Neural cell (in vitro differentiated cells): Measurements from ENCODE around the gene DGKI. TPM values are rescaled to one million over a fixed set of nuclear protein-coding genes. Genes with fewer than 3 reads are reported as not detected.
A peak's percentile ranks its signal among the peaks of the same experiment; 100 is the strongest.

ENCODE experiments used
- H2AFZ ChIP-seq: fragments of 200-600, 300-800 bp; sonication (generic), shearing (Covaris generic); 2 replicates; pipeline ENCODE4 v1.6.0; 2014; ENCODE audit warnings: low read depth, mild to moderate bottlenecking, antibody characterized with exemption, low read length, moderate library complexity
- H3F3A ChIP-seq: fragments of 200-600 bp; shearing (Covaris generic); 2 replicates; pipeline ENCODE4 v1.6.1; 2016; ENCODE audit warnings: mild to moderate bottlenecking, moderate library complexity, mixed read lengths, antibody characterized with exemption, low read length; ENCODE audit not compliant: insufficient read depth, poor library complexity, severe bottlenecking
- H3K27ac ChIP-seq: fragments of 200-600, 300-800 bp; sonication (generic), shearing (Covaris generic); 2 replicates; pipeline ENCODE4 v1.5.1; 2014; ENCODE audit warnings: mild to moderate bottlenecking, low read length, moderate library complexity
- H3K27me3 ChIP-seq: fragments of 300-800, 200-600 bp; sonication (generic), shearing (Covaris generic); 2 replicates; pipeline ENCODE4 v1.6.0; 2014; ENCODE audit warnings: mild to moderate bottlenecking, low read depth, low read length, moderate library complexity; ENCODE audit not compliant: insufficient read depth
- H3K36me3 ChIP-seq: fragments of 300-800, 200-600 bp; sonication (generic), shearing (Covaris generic); 2 replicates; pipeline ENCODE4 v1.5.1; 2014; ENCODE audit warnings: mild to moderate bottlenecking, antibody characterized with exemption, low read length, moderate library complexity; ENCODE audit not compliant: insufficient read depth
- H3K4me2 ChIP-seq: fragments of 300-800, 200-600 bp; sonication (generic), shearing (Covaris generic); 2 replicates; pipeline ENCODE4 v1.6.0; 2014; ENCODE audit warnings: mild to moderate bottlenecking, low read length
- H3K4me3 ChIP-seq: fragments of 300-800, 200-600 bp; sonication (generic), shearing (Covaris generic); 2 replicates; pipeline ENCODE4 v1.5.1; 2014; ENCODE audit warnings: mild to moderate bottlenecking, low read length, moderate library complexity
- H3K79me2 ChIP-seq: fragments of 200-600 bp; shearing (Covaris generic); replicated peaks from 2 replicates; pipeline ENCODE4 v1.6.0; 2014; ENCODE audit warnings: mild to moderate bottlenecking, low read length, moderate library complexity; ENCODE audit not compliant: insufficient read depth
- H3K9ac ChIP-seq: fragments of 300-800, 200-600 bp; sonication (generic), shearing (Covaris generic); 2 replicates; pipeline ENCODE4 v1.6.1; 2016; ENCODE audit warnings: mild to moderate bottlenecking, low read length, mixed read lengths
- H3K9me2 ChIP-seq: fragments of 200-600 bp; shearing (Covaris generic); 2 replicates; pipeline ENCODE4 v1.6.1; 2016; ENCODE audit warnings: mild to moderate bottlenecking, low read length, mixed read lengths; ENCODE audit not compliant: insufficient read depth
- H3K9me3 ChIP-seq: fragments of 200-600, 300-800 bp; sonication (generic), shearing (Covaris generic); 2 replicates; pipeline ENCODE4 v1.6.1; 2016; ENCODE audit warnings: mild to moderate bottlenecking, mixed run types, low read length, moderate library complexity, mixed read lengths
- H4K20me1 ChIP-seq: fragments of 200-600 bp; shearing (Covaris generic); 2 replicates; pipeline ENCODE4 v1.6.1; 2016; ENCODE audit warnings: mild to moderate bottlenecking, mixed run types; ENCODE audit not compliant: insufficient read depth
- CTCF ChIP-seq: fragments of 450-650 bp; IDR thresholded peaks from 2 replicates; pipeline ENCODE4 v1.5.1; 2014; ENCODE audit warnings: antibody characterized with exemption, mild to moderate bottlenecking, moderate library complexity; ENCODE audit not compliant: poor library complexity, severe bottlenecking
- EP300 ChIP-seq: fragments of 450-650 bp; conservative IDR thresholded peaks from 2 replicates; pipeline ENCODE4 v1.6.1; 2014; ENCODE audit warnings: antibody characterized with exemption, mild to moderate bottlenecking, moderate library complexity; ENCODE audit not compliant: poor library complexity, severe bottlenecking
- EZH2 ChIP-seq: fragments of 200-600, 300-800 bp; shearing (Covaris generic), sonication (generic); IDR thresholded peaks from 2 replicates; pipeline ENCODE4 v1.6.1; 2014; ENCODE audit warnings: antibody characterized with exemption, low read length, borderline replicate concordance, mild to moderate bottlenecking; ENCODE audit not compliant: insufficient read depth, poor library complexity, severe bottlenecking
- MXI1 ChIP-seq: fragments of 450-650 bp; conservative IDR thresholded peaks from 2 replicates; pipeline ENCODE4 v1.6.1; 2014; ENCODE audit warnings: antibody characterized with exemption, mild to moderate bottlenecking; ENCODE audit not compliant: poor library complexity, severe bottlenecking
- POLR2AphosphoS5 ChIP-seq: IDR thresholded peaks from 2 replicates; pipeline ENCODE4 v1.6.1; 2012
- RAD21 ChIP-seq: fragments of 450-650 bp; conservative IDR thresholded peaks from 2 replicates; pipeline ENCODE4 v1.6.1; 2014; ENCODE audit warnings: antibody characterized with exemption, mild to moderate bottlenecking, moderate library complexity
- REST ChIP-seq: IDR thresholded peaks from 2 replicates; pipeline ENCODE4 v1.6.1; 2012; ENCODE audit warnings: borderline replicate concordance
- SMC3 ChIP-seq: fragments of 450-650 bp; conservative IDR thresholded peaks from 2 replicates; pipeline ENCODE4 v1.6.1; 2014; ENCODE audit warnings: antibody characterized with exemption, mild to moderate bottlenecking, moderate library complexity; ENCODE audit not compliant: poor library complexity
- TAF1 ChIP-seq: IDR thresholded peaks from 2 replicates; pipeline ENCODE4 v1.6.1; 2012; ENCODE audit warnings: low read depth
- polyA plus RNA-seq: library from polyadenylated mRNA; depleted of rRNA; stranded (reverse); fragments of >200 nt; gene quantifications from 2 replicates; pipeline ENCODE4 v1.2.3, GENCODE V29; 2014

Gene DGKI
- polyA plus RNA-seq, 1 donor from 2014 or later, result 15.8 TPM

GRCh38 chr7:137636376-137636775 lies 210.4 kb downstream of the DGKI start:
- Histone ChIP-seq H3K9ac (no peak overlapping the region), H3K27ac (no peak overlapping the region), H3K36me3 (no peaks in the 10 kb centered on the region), H3K9me2 (no peaks in the 10 kb centered on the region), H3K4me3 (no peak overlapping the region), H3F3A (no peaks in the 10 kb centered on the region), H3K79me2 (no peaks in the 10 kb centered on the region), H2AFZ (no peak overlapping the region), H3K9me3 (no peaks in the 10 kb centered on the region), H4K20me1 (no peaks in the 10 kb centered on the region), H3K27me3 (no peaks in the 10 kb centered on the region), H3K4me2 (no peak overlapping the region)
- no peak for TF ChIP-seq POLR2AphosphoS5

GRCh38 chr7:137635874-137636273 lies 210.9 kb downstream of the DGKI start:
- Histone ChIP-seq H3F3A (no peaks in the 10 kb centered on the region), H3K4me2 (no peak overlapping the region), H3K9me2 (no peaks in the 10 kb centered on the region), H3K27me3 (no peaks in the 10 kb centered on the region), H3K9ac (no peak overlapping the region), H3K79me2 (no peaks in the 10 kb centered on the region), H3K27ac (no peak overlapping the region), H4K20me1 (no peaks in the 10 kb centered on the region), H3K36me3 (no peaks in the 10 kb centered on the region), H3K9me3 (no peaks in the 10 kb centered on the region), H2AFZ (no peak overlapping the region), H3K4me3 (no peak overlapping the region)
- TF ChIP-seq REST, result peak; percentile 93
- no peak for TF ChIP-seq TAF1
- no peak for TF ChIP-seq EP300

GRCh38 chr7:137635132-137635531 lies 211.6 kb downstream of the DGKI start:
- no peak overlapping the region for H2AFZ ChIP-seq
- H4K20me1 ChIP-seq, result no peaks in the 10 kb centered on the region
- TF ChIP-seq EZH2 (no peak), TAF1 (no peak), EP300 (no peak), POLR2AphosphoS5 (no peak), CTCF (no peak), REST (no peak), RAD21 (no peak), MXI1 (no peak), SMC3 (no peak)

More at GRCh38 chr7:137635132-137635531, 211.6 kb downstream of the DGKI start:
- Histone ChIP-seq H3K9me2 (no peaks in the 10 kb centered on the region), H3K27me3 (no peaks in the 10 kb centered on the region), H3K79me2 (no peaks in the 10 kb centered on the region), H3K27ac (no peak overlapping the region), H3K9ac (no peak overlapping the region), H3K4me2 (no peak overlapping the region), H3K4me3 (no peak overlapping the region), H3F3A (no peaks in the 10 kb centered on the region), H3K36me3 (no peaks in the 10 kb centered on the region), H3K9me3 (no peaks in the 10 kb centered on the region)
